Measurements from ENCODE around the gene MAP1A. TPM values are rescaled to one million over a fixed set of nuclear protein-coding genes. Genes with fewer than 3 reads are reported as not detected.
"Not testable (repeated sequence)": the region's sequence is repeated elsewhere in the genome, so short reads cannot be mapped to it uniquely, and the experiment has no call there.

Gene MAP1A
- total RNA-seq, 2 experiments from 2014 or later: 0.76 to 0.82 TPM

- CTCF ChIA-PET: interaction anchor here (0.6 to 2.0 kb wide), 2 partner anchors 9 to 10 kb away, joined by 3 to 7 read pairs; partner anchors contain the start of gene MAP1A
- POLR2A ChIA-PET: no interaction called here
These were observed 9.0 kb downstream of the MAP1A start for GRCh38 chr15:43526261-43526930.

GRCh38 chr15:43527016-43527801, 9.8 kb downstream of the MAP1A start:
- CTCF ChIA-PET: interaction anchor here (0.6 to 2.0 kb wide), 3 partner anchors 11 to 16 kb away, joined by 3 to 7 read pairs (median 3); no protein-coding TSS in a partner anchor
- POLR2A ChIA-PET: no interaction called here

GRCh38 chr15:43527802-43528541, 10.6 kb downstream of the MAP1A start:
- CTCF ChIA-PET: interaction anchor here (0.6 to 2.0 kb wide), 2 partner anchors 12 to 16 kb away, joined by 3 to 7 read pairs; no protein-coding TSS in a partner anchor
- POLR2A ChIA-PET: no interaction called here

GRCh38 chr15:43528542-43529007, 11.2 kb downstream of the MAP1A start:
- CTCF ChIA-PET: interaction anchor here (0.6 kb wide), 1 partner anchor 149 kb away, joined by 4 read pairs; no protein-coding TSS in a partner anchor
- POLR2A ChIA-PET: no interaction called here

GRCh38 chr15:43529141-43529540, 11.7 kb downstream of the MAP1A start:
- ChIA-PET POLR2A (no interaction called here), CTCF (interaction anchor here (0.6 kb wide), 1 partner anchor 149 kb away, joined by 4 read pairs; no protein-coding TSS in a partner anchor)

- CTCF ChIA-PET: no interaction called here
- POLR2A ChIA-PET: no interaction called here
These were observed 12.4 kb downstream of the MAP1A start for GRCh38 chr15:43529587-43530345.

GRCh38 chr15:43531018-43531670, 13.7 kb downstream of the MAP1A start:
- ChIA-PET CTCF (interaction anchor here (2.1 kb wide), 1 partner anchor 20 kb away, joined by 6 read pairs; no protein-coding TSS in a partner anchor), POLR2A (no interaction called here)

GRCh38 chr15:43532826-43533225, 15.4 kb downstream of the MAP1A start:
- ChIA-PET CTCF (interaction anchor here (2.1 kb wide), 1 partner anchor 21 kb away, joined by 6 read pairs; no protein-coding TSS in a partner anchor), POLR2A (interaction anchor here (0.7 kb wide), 2 partner anchors 10 to 25 kb away, joined by 4 to 5 read pairs; no protein-coding TSS in a partner anchor)

GRCh38 chr15:43534897-43535296, 17.5 kb downstream of the MAP1A start:
- CTCF ChIA-PET: no interaction called here
- POLR2A ChIA-PET: no interaction called here

- CTCF ChIA-PET: no interaction called here
- POLR2A ChIA-PET: no interaction called here
These were observed 20.7 kb downstream of the MAP1A start for GRCh38 chr15:43538091-43538490.

GRCh38 chr15:43541785-43542184, 24.4 kb downstream of the MAP1A start:
- POLR2A ChIA-PET: no interaction called here
- CTCF ChIA-PET: interaction anchor here (0.6 kb wide), 1 partner anchor 179 kb away, joined by 3 read pairs; no protein-coding TSS in a partner anchor

- ChIA-PET CTCF (no interaction called here), POLR2A (no interaction called here)
These were observed 26.9 kb downstream of the MAP1A start for GRCh38 chr15:43544266-43544665.

- ChIA-PET POLR2A (no interaction called here), CTCF (no interaction called here)
These were observed 28.0 kb downstream of the MAP1A start for GRCh38 chr15:43545426-43545825.

GRCh38 chr15:43547539-43547938, 30.1 kb downstream of the MAP1A start:
- ChIA-PET POLR2A (no interaction called here), CTCF (no interaction called here)

- CTCF ChIA-PET: no interaction called here
- POLR2A ChIA-PET: no interaction called here
These were observed 33.3 kb downstream of the MAP1A start for GRCh38 chr15:43550527-43551363.

- ChIA-PET POLR2A (interaction anchor here (1.1 kb wide), 1 partner anchor 9 kb away, joined by 6 read pairs; no protein-coding TSS in a partner anchor), CTCF (interaction anchor here (0.6 kb wide), 1 partner anchor 209 kb away, joined by 3 read pairs; no protein-coding TSS in a partner anchor)
These were observed 34.8 kb downstream of the MAP1A start for GRCh38 chr15:43552256-43552655.

GRCh38 chr15:43552986-43553385, 35.6 kb downstream of the MAP1A start:
- CTCF ChIA-PET: no interaction called here
- POLR2A ChIA-PET: interaction anchor here (1.1 kb wide), 1 partner anchor 10 kb away, joined by 6 read pairs; no protein-coding TSS in a partner anchor

- CTCF ChIA-PET, POLR2A ChIA-PET: not testable (repeated sequence)
These were observed 45.3 kb downstream of the MAP1A start for GRCh38 chr15:43562753-43563152.

Data from activated CD8-positive, alpha-beta memory T cell treated with anti-CD3 and anti-CD28 coated beads for 36 hours (primary cell).